Measurements from ENCODE around the gene MGAT4A.

- no peak for TF ChIP-seq CTCF (IDR thresholded peaks at IDR 0.05)
- TF ChIP-seq POLR2A (IDR thresholded peaks at IDR 0.05) = no peak
Observed at GRCh38 chr2:98773907-98774306, 43.0 kb upstream of the MGAT4A start.
